KMS-11 (cell line): Measurements from ENCODE around the gene PCDHGC4.

Experiments
- H2AFZ ChIP-seq: fragments of 200-600 bp; sonication (generic); 2 replicates; pipeline ENCODE4 v1.6.1; 2016; ENCODE audit warnings: antibody characterized with exemption, mixed run types, low read depth
- H3K27ac ChIP-seq: fragments of 200-600 bp; sonication (generic); 2 replicates; pipeline ENCODE4 v1.6.1; 2016; ENCODE audit warnings: mild to moderate bottlenecking, mixed run types
- H3K27me3 ChIP-seq: fragments of 200-600 bp; sonication (generic); 2 replicates; pipeline ENCODE4 v1.6.1; 2017; ENCODE audit warnings: mild to moderate bottlenecking, low read depth, mixed run types, moderate library complexity; ENCODE audit not compliant: insufficient read depth
- H3K36me3 ChIP-seq: fragments of 200-600 bp; sonication (generic); 2 replicates; pipeline ENCODE4 v1.6.1; 2017; ENCODE audit warnings: mild to moderate bottlenecking, mixed run types; ENCODE audit not compliant: insufficient read depth
- H3K4me1 ChIP-seq: fragments of 200-600 bp; sonication (generic); 2 replicates; pipeline ENCODE4 v1.6.1; 2016; ENCODE audit warnings: mild to moderate bottlenecking, low read depth, mixed run types; ENCODE audit not compliant: poor library complexity, severe bottlenecking
- H3K4me2 ChIP-seq: fragments of 200-600 bp; sonication (generic); 2 replicates; pipeline ENCODE4 v1.7.0; 2016; ENCODE audit warnings: mild to moderate bottlenecking, mixed run types
- H3K4me3 ChIP-seq: fragments of 200-600 bp; sonication (generic); IDR thresholded peaks from 2 replicates; pipeline ENCODE4 v1.6.1; 2017; ENCODE audit warnings: low read depth, low read length, mixed read lengths; ENCODE audit not compliant: insufficient read depth
- H3K79me2 ChIP-seq: fragments of 200-600 bp; sonication (generic); 2 replicates; pipeline ENCODE4 v1.6.1; 2016; ENCODE audit warnings: low read depth, mixed run types; ENCODE audit not compliant: insufficient read depth
- H3K9ac ChIP-seq: fragments of 200-600 bp; sonication (generic); 2 replicates; pipeline ENCODE4 v1.6.1; 2016; ENCODE audit warnings: mild to moderate bottlenecking, mixed run types
- H4K20me1 ChIP-seq: fragments of 200-600 bp; sonication (generic); 2 replicates; pipeline ENCODE4 v1.6.1; 2016; ENCODE audit warnings: mild to moderate bottlenecking, mixed run types; ENCODE audit not compliant: insufficient read depth
- CTCF ChIP-seq: fragments of 200-600 bp; sonication (generic); conservative IDR thresholded peaks from 2 replicates; pipeline ENCODE4 v1.6.1; 2017; ENCODE audit warnings: low read depth, mild to moderate bottlenecking, antibody characterized with exemption, low read length, moderate library complexity, mixed read lengths

The PCDHGC4 gene

GRCh38 chr5:141503681-141504080 lies 18.9 kb downstream of the PCDHGC4 start:
- no peak overlapping the region for H3K4me2 ChIP-seq
- no peaks in the 10 kb centered on the region for H4K20me1 ChIP-seq
- H3K4me3 ChIP-seq = no peak overlapping the region
- H3K27ac ChIP-seq = no peak overlapping the region
- H3K36me3 ChIP-seq = no peaks in the 10 kb centered on the region
- H3K27me3 ChIP-seq = no peaks in the 10 kb centered on the region
- H3K9ac ChIP-seq = no peak overlapping the region
- H2AFZ ChIP-seq = no peak overlapping the region
- TF ChIP-seq CTCF = no peak
- H3K4me1 ChIP-seq = no peaks in the 10 kb centered on the region
- no peaks in the 10 kb centered on the region for H3K79me2 ChIP-seq

DNA sequence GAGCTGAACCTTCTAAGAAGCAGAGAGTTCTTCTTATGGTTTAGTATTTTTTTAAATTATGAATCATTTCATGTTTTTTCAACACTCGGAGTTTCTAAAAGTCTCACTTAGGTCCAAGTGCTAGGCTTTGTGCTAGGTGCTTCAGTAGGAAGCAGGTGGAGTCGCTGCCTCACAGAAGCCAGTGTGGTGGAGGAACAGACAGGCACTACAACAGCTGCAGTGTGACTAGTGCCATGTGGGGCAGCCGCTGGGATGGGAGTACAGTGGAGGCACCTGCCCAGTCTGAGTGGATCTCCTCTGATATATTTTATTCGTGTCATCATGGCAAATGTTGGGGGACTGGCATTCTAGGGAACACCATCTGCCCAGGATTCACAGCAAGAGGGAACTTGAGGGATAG lies 19.4 kb downstream of the PCDHGC4 start:
- Histone ChIP-seq H2AFZ (no peak overlapping the region), H3K79me2 (no peaks in the 10 kb centered on the region), H3K36me3 (no peaks in the 10 kb centered on the region), H3K4me2 (no peak overlapping the region), H3K27ac (no peak overlapping the region), H3K4me1 (no peaks in the 10 kb centered on the region), H4K20me1 (no peaks in the 10 kb centered on the region), H3K4me3 (no peak overlapping the region), H3K27me3 (no peaks in the 10 kb centered on the region), H3K9ac (no peak overlapping the region)
- TF ChIP-seq CTCF = no peak

- Histone ChIP-seq H4K20me1 (no peaks in the 10 kb centered on the region), H3K36me3 (no peaks in the 10 kb centered on the region), H3K27ac (no peak overlapping the region), H3K4me2 (no peak overlapping the region), H3K9ac (no peak overlapping the region), H3K79me2 (no peaks in the 10 kb centered on the region), H3K27me3 (no peaks in the 10 kb centered on the region), H3K4me3 (no peak overlapping the region), H2AFZ (no peak overlapping the region), H3K4me1 (no peaks in the 10 kb centered on the region)
- TF ChIP-seq CTCF = no peak
These were observed 21.7 kb downstream of the PCDHGC4 start for GRCh38 chr5:141506381-141507155.

GRCh38 chr5:141507387-141508091 lies 22.7 kb downstream of the PCDHGC4 start:
- no peaks in the 10 kb centered on the region for H3K36me3 ChIP-seq
- H3K4me2 ChIP-seq = no peak overlapping the region
- H3K27me3 ChIP-seq = no peaks in the 10 kb centered on the region
- H3K4me3 ChIP-seq = no peak overlapping the region
- H4K20me1 ChIP-seq = no peaks in the 10 kb centered on the region
- TF ChIP-seq CTCF = no peak
- no peak overlapping the region for H3K9ac ChIP-seq
- H2AFZ ChIP-seq = no peak overlapping the region
- no peaks in the 10 kb centered on the region for H3K79me2 ChIP-seq
- H3K27ac ChIP-seq = no peak overlapping the region
- H3K4me1 ChIP-seq = no peaks in the 10 kb centered on the region
